Loucy (cell line): Measurements from ENCODE around the gene SCYGR3.

Source experiments
- H2AFZ ChIP-seq: fragments of 200-600 bp; sonication (generic); 2 replicates; pipeline ENCODE4 v1.6.0; 2016; ENCODE audit warnings: antibody characterized with exemption, mild to moderate bottlenecking, low read length, moderate library complexity
- H3F3A ChIP-seq: fragments of 200-600 bp; 2 replicates; pipeline ENCODE4 v1.6.0; 2016; ENCODE audit warnings: antibody characterized with exemption, low read depth, mild to moderate bottlenecking
- H3K27me3 ChIP-seq: fragments of 200-600 bp; sonication (generic); 2 replicates; pipeline ENCODE4 v1.6.1; 2014; ENCODE audit warnings: low read length, mild to moderate bottlenecking; ENCODE audit not compliant: insufficient read depth, poor library complexity, severe bottlenecking
- H3K36me3 ChIP-seq: fragments of 200-600 bp; sonication (generic); 2 replicates; pipeline ENCODE4 v1.6.1; 2016; ENCODE audit warnings: low read length; ENCODE audit not compliant: insufficient read depth
- H3K4me1 ChIP-seq: fragments of 200-600 bp; sonication (generic); 2 replicates; pipeline ENCODE4 v1.5.1; 2014; ENCODE audit warnings: low read length, mild to moderate bottlenecking; ENCODE audit not compliant: insufficient read depth, poor library complexity, severe bottlenecking
- H3K4me2 ChIP-seq: fragments of 200-600 bp; sonication (generic); 2 replicates; pipeline ENCODE4 v1.6.0; 2014; ENCODE audit warnings: antibody characterized with exemption, low read length, low read depth, mild to moderate bottlenecking; ENCODE audit not compliant: poor library complexity, severe bottlenecking
- H3K4me3 ChIP-seq: fragments of 200-600 bp; sonication (generic); 2 replicates; pipeline ENCODE4 v1.5.1; 2014; ENCODE audit warnings: low read length, mild to moderate bottlenecking, mixed read lengths; ENCODE audit not compliant: poor library complexity, severe bottlenecking
- H3K79me2 ChIP-seq: fragments of 200-600 bp; sonication (generic); 2 replicates; pipeline ENCODE4 v1.6.1; 2014; ENCODE audit warnings: low read length; ENCODE audit not compliant: insufficient read depth
- H3K9ac ChIP-seq: fragments of 200-600 bp; sonication (generic); 2 replicates; pipeline ENCODE4 v1.6.0; 2014; ENCODE audit warnings: mild to moderate bottlenecking, low read depth, low read length, moderate library complexity; ENCODE audit not compliant: poor library complexity, severe bottlenecking
- H3K9me2 ChIP-seq: fragments of 200-600 bp; sonication (generic); replicated peaks from 2 replicates; pipeline ENCODE4 v1.6.1; 2016; ENCODE audit warnings: low read depth, low read length, mixed read lengths
- H3K9me3 ChIP-seq: fragments of 200-600 bp; sonication (generic); 2 replicates; pipeline ENCODE4 v1.6.1; 2014; ENCODE audit warnings: mild to moderate bottlenecking, antibody characterized with exemption, low read length, low read depth; ENCODE audit not compliant: insufficient read depth
- H4K20me1 ChIP-seq: fragments of 200-600 bp; sonication (generic); 2 replicates; pipeline ENCODE4 v1.6.0; 2014; ENCODE audit warnings: antibody characterized with exemption, low read length, mild to moderate bottlenecking; ENCODE audit not compliant: insufficient read depth, poor library complexity, severe bottlenecking
- EZH2phosphoT487 ChIP-seq: fragments of 200-600 bp; IDR thresholded peaks from 2 replicates; pipeline ENCODE4 v1.6.1; 2018; ENCODE audit warnings: antibody characterized with exemption, mild to moderate bottlenecking, moderate library complexity, borderline replicate concordance
- TF ChIP-seq, protein P1 (sequence below): fragments of 200-600 bp; sonication (generic); conservative IDR thresholded peaks from 2 replicates; pipeline ENCODE4 v1.5.1; 2014; ENCODE audit warnings: mild to moderate bottlenecking, antibody characterized with exemption, low read length

Gene SCYGR3

DNA sequence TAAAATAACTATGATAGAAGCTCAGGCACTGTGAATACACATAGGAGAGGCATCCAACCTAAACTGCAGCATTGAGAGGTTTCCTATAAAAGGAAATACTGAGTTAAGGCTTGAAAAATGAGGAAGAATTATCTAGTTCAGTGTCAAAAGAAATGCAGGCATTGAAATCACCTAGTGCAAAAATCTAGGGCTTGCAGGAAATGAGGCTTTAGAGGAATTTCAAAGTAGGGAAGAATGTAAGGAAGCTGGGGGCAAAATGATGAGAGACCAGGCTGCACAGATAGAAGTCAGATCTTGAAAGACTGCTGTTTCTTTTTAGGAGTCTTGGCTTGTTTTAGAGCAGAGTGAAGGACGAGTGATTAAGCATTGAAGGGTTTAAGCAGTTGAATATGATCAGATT lies 44.0 kb downstream of the SCYGR3 start:
- H3K4me3 ChIP-seq, result no peak overlapping the region
- no peaks in the 10 kb centered on the region for H3K79me2 ChIP-seq
- no peaks in the 10 kb centered on the region for H3K27me3 ChIP-seq
- TF ChIP-seq, protein P1, sequence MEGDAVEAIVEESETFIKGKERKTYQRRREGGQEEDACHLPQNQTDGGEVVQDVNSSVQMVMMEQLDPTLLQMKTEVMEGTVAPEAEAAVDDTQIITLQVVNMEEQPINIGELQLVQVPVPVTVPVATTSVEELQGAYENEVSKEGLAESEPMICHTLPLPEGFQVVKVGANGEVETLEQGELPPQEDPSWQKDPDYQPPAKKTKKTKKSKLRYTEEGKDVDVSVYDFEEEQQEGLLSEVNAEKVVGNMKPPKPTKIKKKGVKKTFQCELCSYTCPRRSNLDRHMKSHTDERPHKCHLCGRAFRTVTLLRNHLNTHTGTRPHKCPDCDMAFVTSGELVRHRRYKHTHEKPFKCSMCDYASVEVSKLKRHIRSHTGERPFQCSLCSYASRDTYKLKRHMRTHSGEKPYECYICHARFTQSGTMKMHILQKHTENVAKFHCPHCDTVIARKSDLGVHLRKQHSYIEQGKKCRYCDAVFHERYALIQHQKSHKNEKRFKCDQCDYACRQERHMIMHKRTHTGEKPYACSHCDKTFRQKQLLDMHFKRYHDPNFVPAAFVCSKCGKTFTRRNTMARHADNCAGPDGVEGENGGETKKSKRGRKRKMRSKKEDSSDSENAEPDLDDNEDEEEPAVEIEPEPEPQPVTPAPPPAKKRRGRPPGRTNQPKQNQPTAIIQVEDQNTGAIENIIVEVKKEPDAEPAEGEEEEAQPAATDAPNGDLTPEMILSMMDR, result no peak
- no peak for TF ChIP-seq EZH2phosphoT487
- H4K20me1 ChIP-seq, result no peaks in the 10 kb centered on the region
- H3K36me3 ChIP-seq, result no peaks in the 10 kb centered on the region
- H3K9me3 ChIP-seq, result no peaks in the 10 kb centered on the region
- H2AFZ ChIP-seq, result no peak overlapping the region
- no peaks in the 10 kb centered on the region for H3K4me1 ChIP-seq
- H3K4me2 ChIP-seq, result no peak overlapping the region
- no peak overlapping the region for H3K9ac ChIP-seq
- no peaks in the 10 kb centered on the region for H3F3A ChIP-seq
- H3K9me2 ChIP-seq, result no peaks in the 10 kb centered on the region

DNA sequence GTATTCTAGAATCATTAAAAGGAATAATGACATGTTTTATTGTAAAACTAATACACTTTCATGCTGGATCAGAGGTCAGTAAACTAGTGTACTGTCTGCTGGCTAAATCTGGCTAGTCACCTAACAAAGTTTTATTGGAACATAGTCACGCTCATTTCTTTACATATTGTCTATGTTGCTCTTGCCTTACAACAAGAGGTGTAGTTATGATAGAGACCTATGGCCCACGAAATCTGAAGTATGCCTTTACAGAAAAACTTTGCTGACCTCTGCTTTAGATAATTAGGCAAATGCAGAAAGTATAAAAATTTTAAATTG lies 45.8 kb downstream of the SCYGR3 start:
- Histone ChIP-seq H4K20me1 (no peaks in the 10 kb centered on the region), H2AFZ (no peak overlapping the region), H3K36me3 (no peaks in the 10 kb centered on the region), H3K4me2 (no peak overlapping the region), H3K9me3 (no peaks in the 10 kb centered on the region), H3F3A (no peaks in the 10 kb centered on the region), H3K4me1 (no peaks in the 10 kb centered on the region), H3K9ac (no peak overlapping the region), H3K9me2 (no peaks in the 10 kb centered on the region), H3K27me3 (no peaks in the 10 kb centered on the region), H3K79me2 (no peaks in the 10 kb centered on the region), H3K4me3 (no peak overlapping the region)
- no peak for TF ChIP-seq EZH2phosphoT487
- TF ChIP-seq, protein P1, result no peak

DNA sequence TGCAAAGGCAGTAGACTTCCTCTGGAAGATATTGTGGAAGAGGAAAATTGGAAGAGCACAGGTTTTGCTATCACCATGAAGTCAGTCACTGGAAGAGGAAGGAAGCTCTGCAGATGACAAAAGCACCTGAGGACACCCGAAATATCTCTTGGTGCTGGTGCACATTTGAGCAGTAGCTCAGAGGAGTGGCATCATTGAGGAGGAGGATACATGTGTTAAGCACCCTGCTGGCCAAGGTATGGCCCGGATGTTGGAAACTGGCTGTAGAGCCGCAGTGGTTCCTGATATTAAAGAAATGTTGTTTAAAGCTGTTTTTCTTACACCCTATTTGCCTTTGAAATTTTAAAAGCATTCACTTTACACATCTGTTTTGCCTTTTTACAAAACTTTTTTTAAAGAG lies 48.6 kb downstream of the SCYGR3 start:
- TF ChIP-seq, protein P1, result no peak
- no peak for TF ChIP-seq EZH2phosphoT487
- no peaks in the 10 kb centered on the region for H3K9me2 ChIP-seq
- H2AFZ ChIP-seq, result no peak overlapping the region
- no peak overlapping the region for H3K4me3 ChIP-seq
- no peaks in the 10 kb centered on the region for H3K36me3 ChIP-seq
- no peaks in the 10 kb centered on the region for H3K9me3 ChIP-seq
- H3K4me2 ChIP-seq, result no peak overlapping the region
- H3K9ac ChIP-seq, result no peak overlapping the region
- no peaks in the 10 kb centered on the region for H3F3A ChIP-seq
- H3K27me3 ChIP-seq, result no peaks in the 10 kb centered on the region
- no peaks in the 10 kb centered on the region for H4K20me1 ChIP-seq
- H3K79me2 ChIP-seq, result no peaks in the 10 kb centered on the region
- H3K4me1 ChIP-seq, result no peaks in the 10 kb centered on the region
